ENCODE data around the gene ASAP3.
"Not testable (repeated sequence)": the region's sequence is repeated elsewhere in the genome, so short reads cannot be mapped to it uniquely, and the experiment has no call there.

The ASAP3 gene

GRCh38 chr1:23394181-23394580 is 89.8 kb downstream of the ASAP3 start:
- DNase-seq, result no peak

- no peak for DNase-seq
Measured at GRCh38 chr1:23393706-23394105, 90.3 kb downstream of the ASAP3 start.

- no peak for DNase-seq
Measured at GRCh38 chr1:23392125-23392855, 91.7 kb downstream of the ASAP3 start.

GRCh38 chr1:23389837-23390321 is 94.1 kb downstream of the ASAP3 start:
- DNase-seq, result no peak

DNA sequence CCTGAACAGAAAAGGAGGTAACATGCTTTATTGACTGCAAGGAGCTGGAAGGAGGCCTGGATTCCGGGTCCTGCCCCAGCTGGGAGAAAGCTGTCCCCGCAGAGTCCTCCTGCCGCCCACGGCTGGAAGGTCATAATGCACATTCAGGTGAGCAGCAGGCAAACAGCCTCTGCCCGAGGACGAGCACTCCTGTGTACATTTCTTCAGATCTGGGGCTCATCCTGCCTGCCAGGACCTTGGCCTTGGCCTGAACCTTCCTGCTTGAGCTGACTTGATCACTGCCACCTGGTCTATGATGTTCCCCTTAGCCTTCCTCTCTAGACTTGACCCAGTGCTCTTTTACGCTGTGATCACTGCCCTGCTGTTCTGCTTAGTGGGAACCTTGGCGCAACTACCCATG is 96.5 kb downstream of the ASAP3 start:
- no peak for DNase-seq

GRCh38 chr1:23385119-23385621 is 98.8 kb downstream of the ASAP3 start:
- no peak for DNase-seq

GRCh38 chr1:23384312-23385058 is 99.5 kb downstream of the ASAP3 start:
- DNase-seq, result no peak

GRCh38 chr1:23383577-23384311 is 100.2 kb downstream of the ASAP3 start:
- DNase-seq, result no peak

DNA sequence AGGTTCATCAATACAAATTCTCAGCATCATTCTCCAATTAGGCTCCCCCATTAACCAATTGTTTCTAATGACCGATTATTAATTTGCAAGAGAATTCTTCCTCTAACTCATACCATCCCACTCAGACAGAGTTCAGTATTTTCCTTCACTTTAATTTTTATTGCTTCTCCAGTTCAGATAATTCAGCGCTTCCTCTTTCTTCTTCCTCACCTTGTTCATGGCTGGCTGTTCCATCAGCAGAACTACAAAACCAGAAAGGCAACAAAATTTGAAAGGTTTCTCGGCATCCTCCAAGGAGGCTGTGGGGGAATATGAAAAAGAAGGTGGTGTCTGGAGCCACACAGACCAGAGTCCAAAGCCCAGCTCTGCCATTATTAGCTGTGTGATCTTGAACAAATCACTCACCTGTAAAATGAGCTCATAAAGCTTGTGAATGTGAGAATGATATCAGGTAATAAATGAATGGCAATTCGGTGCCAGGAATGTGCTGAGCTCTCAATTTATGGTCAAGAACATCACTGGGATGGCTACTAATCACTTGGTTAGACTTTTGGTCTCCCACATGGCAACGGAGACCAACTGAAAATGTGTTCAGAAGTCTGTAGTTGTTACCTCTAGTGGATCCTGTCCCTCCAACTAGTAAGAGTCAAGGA is 102.6 kb downstream of the ASAP3 start:
- no peak for DNase-seq

DNA sequence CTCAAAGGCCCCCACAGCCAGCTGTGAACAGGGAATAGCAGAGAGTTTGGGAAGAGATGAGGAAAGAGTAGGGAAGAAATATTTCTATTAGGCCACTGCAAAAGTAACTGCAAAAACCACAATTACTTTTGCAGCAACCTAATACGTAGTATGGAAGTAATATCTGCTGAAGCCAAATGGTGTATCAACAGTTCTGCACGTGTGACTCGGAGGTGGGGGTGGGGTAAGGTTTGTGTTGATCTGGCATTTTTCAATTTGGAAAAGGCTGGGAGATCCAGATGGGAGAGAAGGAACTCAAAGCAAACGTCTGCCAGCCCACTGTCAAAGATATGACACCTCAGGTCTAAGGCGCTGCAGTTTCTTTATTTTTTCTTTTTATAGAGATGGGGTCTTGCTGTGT is 103.3 kb downstream of the ASAP3 start:
- no peak for DNase-seq

- not testable (repeated sequence) for DNase-seq
Measured at GRCh38 chr1:23380236-23380635, 103.7 kb downstream of the ASAP3 start.
